Vagina (tissue), 2 donors: ENCODE data around the gene DNAJC13.

Source experiments
- CTCF ChIP-seq, 3 experiments: fragments of 450-650 bp in 2 of 3; fragments of 200-600 bp in 1 of 3; sonication (generic) in 1 of 3; IDR thresholded peaks; one replicate each; pipeline ENCODE4 v1.5.1; 2017 to 2019; ENCODE audit warnings: antibody characterized with exemption in 3 of 3, mild to moderate bottlenecking in 2 of 3, moderate library complexity in 2 of 3
- POLR2A ChIP-seq, 2 donors: fragments of 450-650 bp; IDR thresholded peaks; one replicate each; pipeline ENCODE4 v1.6.1; 2017; ENCODE audit warnings: antibody characterized with exemption in 2 of 2, mild to moderate bottlenecking in 2 of 2, moderate library complexity in 2 of 2

GRCh38 chr3:132459551-132459950 lies 42.2 kb downstream of the DNAJC13 start:
- TF ChIP-seq POLR2A (IDR thresholded peaks at IDR 0.05): no peak
- TF ChIP-seq CTCF (IDR thresholded peaks at IDR 0.05): no peak
